GM21717 (cell line): ENCODE data around the gene PSME3.

Experiments
- ATAC-seq: cut with Tn5 transposase; IDR thresholded peaks from one replicate; pipeline ENCODE4 v1.9.1; 2021; ENCODE audit warnings: mild to moderate bottlenecking, moderate library complexity; ENCODE audit not compliant: unreplicated experiment

Gene PSME3

GRCh38 chr17:42814633-42815399 lies 18.4 kb upstream of the PSME3 start:
- no peak for ATAC-seq

GRCh38 chr17:42817866-42818265 lies 15.3 kb upstream of the PSME3 start:
- ATAC-seq = no peak

- ATAC-seq = no peak
Observed at GRCh38 chr17:42818379-42818778, 14.8 kb upstream of the PSME3 start.

- no peak for ATAC-seq
Observed at GRCh38 chr17:42819939-42820535, 13.2 kb upstream of the PSME3 start.

GRCh38 chr17:42821176-42821575 lies 12.0 kb upstream of the PSME3 start:
- no peak for ATAC-seq

GRCh38 chr17:42827472-42827871 lies 5.7 kb upstream of the PSME3 start:
- ATAC-seq = no peak

- no peak for ATAC-seq
Observed at GRCh38 chr17:42830971-42831370, 2.2 kb upstream of the PSME3 start.

GRCh38 chr17:42832213-42832933 lies 824 bp upstream of the PSME3 start:
- ATAC-seq = peak; percentile 22

- peak; percentile 24 for ATAC-seq
Observed at GRCh38 chr17:42833767-42834422, 698 bp downstream of the PSME3 start.

GRCh38 chr17:42835732-42836131 lies 2.5 kb downstream of the PSME3 start:
- no peak for ATAC-seq

GRCh38 chr17:42841975-42842685 lies 8.9 kb downstream of the PSME3 start:
- no peak for ATAC-seq

GRCh38 chr17:42843358-42843934 lies 10.2 kb downstream of the PSME3 start:
- no peak for ATAC-seq

GRCh38 chr17:42844271-42844670 lies 11.1 kb downstream of the PSME3 start, which contains the start of gene AOC2:
TSS of gene AOC2 (plus strand) at chr17:42844580. CDS start at chr17:42844627, 47 bp downstream.
- no peak for ATAC-seq

- ATAC-seq = no peak
Observed at GRCh38 chr17:42844761-42845555, 11.8 kb downstream of the PSME3 start.

GRCh38 chr17:42845556-42845917 lies 12.3 kb downstream of the PSME3 start:
- no peak for ATAC-seq

- no peak for ATAC-seq
Observed at GRCh38 chr17:42845918-42846593, 12.9 kb downstream of the PSME3 start.

- no peak for ATAC-seq
Observed at GRCh38 chr17:42846594-42847280, 13.5 kb downstream of the PSME3 start.

GRCh38 chr17:42848093-42848492 lies 14.9 kb downstream of the PSME3 start:
- no peak for ATAC-seq
